Amygdala (tissue), 56 donors: ENCODE measurements around the gene SMYD5.
"Not testable (repeated sequence)": the region's sequence is repeated elsewhere in the genome, so short reads cannot be mapped to it uniquely, and the experiment has no call there.

Experiments
- DNase-seq, 56 donors: peaks; one replicate each; lab custom pipeline; 2025; lab: John Stamatoyannopoulos, UW

Gene SMYD5

DNA sequence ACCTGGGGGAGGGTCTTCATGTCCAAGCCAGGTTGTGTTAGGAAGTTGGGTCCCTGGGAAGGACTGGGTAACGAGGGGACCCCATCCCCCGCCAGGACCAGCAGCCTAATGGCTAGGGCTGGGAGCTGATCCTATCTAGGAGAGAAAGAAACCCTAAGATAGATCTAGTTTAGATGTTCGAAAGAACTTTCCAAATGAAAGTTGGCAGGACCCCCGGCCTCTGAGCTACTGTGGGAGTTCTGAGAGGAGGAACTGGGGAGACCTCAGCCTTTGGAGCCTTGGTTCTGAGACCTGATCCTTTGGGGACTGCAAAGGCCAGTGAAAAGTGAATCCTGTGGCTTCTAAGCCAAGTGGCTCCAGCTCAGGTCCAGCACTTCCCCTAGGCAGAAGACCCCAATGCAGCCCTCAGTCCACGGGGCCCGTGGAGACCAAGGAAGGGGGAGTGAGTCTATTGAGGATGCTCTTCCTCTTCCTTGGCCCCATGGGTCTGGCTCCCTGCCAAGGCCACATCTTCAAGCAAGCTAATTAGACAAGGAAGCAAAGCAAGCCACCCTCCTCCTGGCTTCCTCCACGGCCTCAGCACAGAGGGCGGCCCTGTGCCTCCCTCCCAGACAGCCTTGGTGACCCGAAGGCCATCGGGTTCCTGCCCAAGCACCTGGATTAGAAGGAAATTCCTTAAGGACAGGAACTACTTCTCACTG, 43.5 kb downstream of the SMYD5 start:
- DNase-seq = no peak

DNA sequence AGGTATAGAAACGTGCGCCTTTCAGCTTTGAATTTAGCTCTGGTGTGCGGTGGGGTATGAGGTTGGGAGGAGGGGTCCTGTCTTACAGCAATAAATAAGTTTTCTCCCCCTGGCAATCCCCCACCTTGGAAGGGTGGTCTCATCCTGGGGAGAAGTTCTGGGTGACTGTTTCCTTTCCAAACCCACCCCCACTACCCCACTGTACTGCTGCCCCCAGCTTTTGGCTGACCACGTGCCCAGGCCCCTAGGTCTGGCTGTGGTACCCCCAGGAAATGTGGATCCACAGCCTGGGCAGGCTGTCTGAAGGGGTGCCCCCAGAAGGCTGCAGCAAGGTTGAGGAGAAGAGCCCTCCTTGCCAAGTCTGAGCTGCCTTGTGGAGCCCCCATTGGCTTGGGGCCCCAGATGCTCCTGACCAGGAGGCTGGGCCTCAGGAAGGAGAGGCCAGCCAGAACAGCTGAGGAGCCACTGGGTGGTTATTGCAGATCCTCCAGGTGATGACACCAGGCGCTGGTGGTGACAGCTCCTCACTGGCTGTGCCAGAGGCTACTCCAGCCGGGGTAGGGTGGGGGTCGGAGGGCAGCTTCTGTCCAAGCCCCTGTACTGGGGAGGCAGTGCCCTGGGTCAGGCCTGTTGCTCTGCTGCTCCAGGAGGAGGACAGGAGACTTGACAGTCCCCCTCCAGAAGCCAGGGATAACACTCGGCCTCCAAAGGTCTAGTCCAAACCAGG, 44.3 kb downstream of the SMYD5 start:
- no peak for DNase-seq

DNA sequence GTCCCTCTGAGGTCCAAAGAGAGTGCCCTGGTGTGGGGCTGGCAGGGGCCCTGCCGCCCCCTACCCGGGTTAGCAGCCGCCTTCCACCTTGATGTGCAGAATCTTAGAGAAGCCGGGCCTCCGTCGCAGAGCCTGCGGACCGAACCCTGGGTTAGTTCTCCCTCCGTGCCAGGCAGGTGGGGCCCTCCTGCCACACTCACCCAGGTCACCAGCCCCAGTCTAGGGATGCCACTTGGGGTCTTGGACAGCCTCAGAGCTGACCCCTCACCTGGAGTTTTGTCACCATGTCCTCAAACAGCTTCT, 44.8 kb downstream of the SMYD5 start:
- DNase-seq = no peak

DNA sequence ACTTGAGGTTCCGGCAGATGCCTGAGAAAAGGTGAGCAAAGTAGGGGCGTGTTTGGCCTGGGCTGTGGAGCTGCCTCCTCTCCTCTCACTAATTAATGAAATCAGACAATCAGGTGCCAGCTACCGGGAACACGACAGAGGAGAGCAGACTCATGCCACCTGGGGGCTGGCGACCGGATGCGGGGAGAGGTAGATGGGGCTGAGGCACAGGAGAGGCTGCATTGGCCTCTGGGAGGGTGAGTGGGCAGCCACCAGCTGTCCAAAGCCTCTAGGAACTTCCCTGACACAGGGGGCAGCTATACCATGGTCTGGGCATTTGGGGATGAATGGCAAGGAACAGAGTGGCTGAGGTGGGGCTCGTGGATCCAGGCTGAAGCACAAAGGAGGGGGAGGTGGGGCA, 45.2 kb downstream of the SMYD5 start:
- DNase-seq = no peak

DNA sequence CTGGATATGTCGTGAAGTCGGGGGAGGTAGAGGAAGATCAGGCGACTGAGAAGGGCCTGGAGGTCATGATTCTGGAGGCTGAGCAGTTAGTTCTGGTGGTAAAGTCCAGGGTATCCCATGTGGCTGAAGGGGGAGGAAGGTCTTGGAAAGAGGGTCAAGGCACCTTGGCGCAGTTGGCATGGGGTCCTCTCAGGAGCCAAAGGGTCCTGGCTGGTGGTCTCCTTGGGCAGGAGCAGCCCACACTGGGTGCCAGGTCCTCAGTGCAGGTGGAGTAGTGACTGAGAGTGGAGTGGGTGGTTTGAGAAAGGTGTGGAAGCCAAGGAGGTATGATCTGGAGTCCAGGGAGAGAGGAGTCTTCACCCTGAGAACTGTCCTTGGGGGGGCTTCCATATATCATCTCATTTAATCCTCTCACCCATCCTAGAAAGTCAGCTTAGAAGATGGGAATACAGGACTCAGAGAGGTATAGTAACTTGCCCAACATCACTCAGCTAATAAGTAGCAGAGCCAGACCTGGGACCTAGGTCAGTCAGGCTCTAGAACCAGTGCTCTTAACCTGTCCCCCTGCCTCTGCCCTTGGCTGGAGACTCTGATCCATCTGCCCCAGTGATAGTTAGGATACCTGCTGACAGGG, 45.8 kb downstream of the SMYD5 start:
- no peak for DNase-seq

DNA sequence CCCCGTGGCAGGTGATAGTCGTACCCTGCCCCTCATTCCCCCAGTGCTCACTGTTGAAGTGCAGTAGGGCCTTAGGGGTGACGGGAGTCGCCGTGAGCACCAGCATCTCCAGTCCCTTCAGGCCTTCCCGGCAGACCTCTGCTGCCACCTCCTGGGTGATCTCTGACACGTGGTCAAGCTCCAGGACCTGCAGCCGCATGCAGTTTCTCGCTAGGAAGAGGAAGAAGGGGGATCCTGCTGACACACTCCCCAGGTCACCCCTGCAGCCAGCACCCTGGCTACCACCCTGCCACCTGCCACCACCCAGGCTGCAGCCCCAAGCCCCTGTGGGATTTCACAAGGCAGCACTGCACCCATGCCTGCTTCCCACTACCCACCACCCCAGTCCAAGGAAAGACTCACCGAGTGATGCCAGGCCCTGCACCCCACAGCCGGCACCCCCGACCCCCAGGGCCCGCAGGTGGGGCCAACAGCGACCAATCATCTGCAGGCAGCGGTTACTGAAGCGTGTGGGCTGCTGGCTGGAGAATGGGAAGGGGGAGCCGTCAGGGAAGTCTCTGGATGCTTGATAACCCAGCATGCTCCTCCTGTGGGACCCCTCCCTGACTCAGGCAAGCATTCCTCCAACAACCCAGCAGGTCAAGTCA, 46.4 kb downstream of the SMYD5 start:
- DNase-seq = peak in 15 of 56 donors; percentile 5 to 49 (median 23)

DNA sequence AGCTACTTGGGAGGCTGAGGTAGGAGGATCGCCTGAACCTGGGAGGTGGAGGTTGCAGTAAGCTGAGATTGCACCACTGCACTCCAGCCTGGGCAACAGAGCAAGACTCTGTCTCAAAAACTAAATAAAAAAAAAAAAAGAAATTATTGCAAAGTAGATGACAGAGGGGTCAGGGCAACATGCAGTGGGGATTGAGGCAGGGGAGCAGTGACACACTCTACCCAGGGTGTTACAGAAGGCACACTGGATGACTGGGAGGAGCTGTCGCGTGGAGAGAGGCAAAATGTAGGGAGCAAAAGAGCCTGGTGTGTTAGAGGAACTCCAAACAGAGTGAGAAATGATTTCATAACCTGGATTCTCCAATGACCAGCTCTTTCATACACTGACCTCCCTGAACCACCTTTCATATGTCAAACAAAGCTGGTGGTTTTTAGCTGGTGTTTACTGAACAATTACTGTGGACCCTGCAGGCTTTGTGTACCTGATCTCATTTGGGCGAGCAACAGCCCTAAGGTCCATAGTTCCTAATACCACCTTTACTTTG, 48.1 kb downstream of the SMYD5 start:
- DNase-seq = no peak

DNA sequence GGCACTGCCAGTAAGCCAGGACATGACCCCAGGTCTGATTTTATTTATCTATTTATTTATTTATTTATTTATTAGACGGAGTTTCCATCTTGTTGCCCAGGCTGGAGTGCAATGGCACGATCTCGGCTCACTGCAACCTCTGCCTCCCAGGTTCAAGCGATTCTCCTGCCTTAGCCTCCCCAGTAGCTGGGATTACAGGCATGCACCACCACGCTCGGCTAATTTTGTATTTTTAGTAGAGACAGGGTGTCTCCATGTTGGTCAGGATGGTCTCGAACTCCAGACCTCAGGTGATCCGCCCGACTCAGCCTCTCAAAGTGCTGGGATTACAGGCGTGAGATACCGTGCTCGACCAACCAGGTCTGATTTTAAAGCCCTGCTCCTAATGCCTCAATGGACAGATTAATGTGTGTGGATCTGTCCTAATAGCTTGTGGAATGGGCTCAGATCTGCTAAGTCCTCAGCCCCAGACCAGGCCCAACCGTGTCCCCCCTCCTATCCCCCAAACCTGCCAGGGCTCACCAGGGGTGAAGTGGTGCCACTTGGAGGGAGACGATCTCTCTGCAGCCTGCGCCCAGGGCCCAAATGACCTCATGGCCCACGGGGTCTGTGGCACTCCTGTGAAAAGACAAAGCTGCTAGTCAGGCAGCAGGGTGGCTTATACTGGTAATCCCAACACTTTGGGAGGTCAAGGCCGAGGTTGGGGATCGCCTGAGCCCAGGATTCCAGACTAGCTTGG, 48.8 kb downstream of the SMYD5 start:
- DNase-seq = not testable (repeated sequence)

DNA sequence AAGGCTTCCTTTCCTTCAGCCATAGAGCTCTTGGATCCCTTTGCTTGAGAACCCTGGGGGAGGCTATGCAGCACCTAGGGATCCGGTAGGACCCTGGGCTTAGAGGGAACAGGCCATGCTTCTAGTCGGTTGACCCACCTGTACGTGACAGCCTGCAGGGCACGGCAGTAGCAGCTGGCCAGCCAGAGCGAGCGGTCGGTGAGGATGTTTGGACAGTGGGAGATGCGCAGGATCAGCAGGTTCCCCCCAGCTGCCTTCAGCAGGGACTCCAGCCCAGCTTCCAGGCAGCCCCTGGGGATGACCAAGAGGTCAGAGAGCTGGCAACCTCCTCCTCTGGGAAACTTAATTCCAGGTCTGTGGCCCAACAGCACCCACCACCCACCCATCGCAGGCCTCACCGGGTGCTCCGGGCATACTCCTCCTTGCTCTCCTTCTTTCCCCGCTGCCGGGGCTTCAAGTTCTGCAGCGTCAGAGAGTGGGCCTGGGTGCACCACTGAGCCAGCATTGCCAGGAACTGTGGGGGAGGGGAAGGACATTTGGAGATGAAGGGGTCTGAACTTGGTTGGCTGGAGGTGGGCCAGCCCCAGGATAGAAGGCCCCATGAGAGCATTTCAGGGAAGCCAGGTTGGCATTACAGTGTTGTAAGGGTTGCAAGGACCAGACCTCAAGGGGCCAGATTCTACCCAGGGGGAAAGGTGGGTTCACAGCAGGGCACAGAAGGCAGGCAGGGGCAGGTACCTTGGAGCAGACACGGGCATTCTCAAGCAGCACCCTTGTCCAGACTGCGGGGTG, 49.7 kb downstream of the SMYD5 start:
- no peak for DNase-seq

DNA sequence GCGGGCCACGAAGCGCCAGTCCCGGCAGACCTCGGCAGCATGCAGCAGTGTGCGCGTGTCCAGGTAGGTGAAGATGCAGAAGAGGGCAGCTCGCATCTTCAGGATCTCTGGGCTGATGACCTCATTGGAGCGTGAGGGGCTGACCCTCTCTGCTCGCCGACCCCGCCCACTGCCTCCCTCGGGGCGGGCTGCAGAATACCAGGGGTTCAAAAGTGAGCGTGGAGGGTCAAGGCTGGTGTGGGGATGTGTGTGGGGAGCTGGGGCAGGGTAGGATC, 50.2 kb downstream of the SMYD5 start:
- no peak for DNase-seq

DNA sequence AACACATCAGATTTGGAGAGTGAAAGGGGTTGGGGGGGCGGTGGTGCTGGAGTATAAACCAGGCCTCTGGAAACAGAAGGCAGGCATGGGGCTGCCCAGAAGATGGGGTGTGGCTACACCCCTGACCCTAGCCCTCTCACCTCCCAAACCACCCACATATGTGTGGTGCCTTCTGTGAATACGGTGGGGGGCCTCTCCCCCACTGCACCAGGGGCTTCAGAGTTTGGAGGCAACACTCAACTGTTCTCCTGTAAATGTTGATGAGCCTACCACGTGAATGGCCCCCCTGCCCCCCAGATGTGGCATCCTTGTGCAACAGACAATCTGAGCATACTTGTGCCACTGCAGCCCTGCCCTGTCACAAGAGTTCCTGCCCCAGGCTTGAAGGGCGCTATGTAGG, 50.7 kb downstream of the SMYD5 start:
- no peak for DNase-seq

DNA sequence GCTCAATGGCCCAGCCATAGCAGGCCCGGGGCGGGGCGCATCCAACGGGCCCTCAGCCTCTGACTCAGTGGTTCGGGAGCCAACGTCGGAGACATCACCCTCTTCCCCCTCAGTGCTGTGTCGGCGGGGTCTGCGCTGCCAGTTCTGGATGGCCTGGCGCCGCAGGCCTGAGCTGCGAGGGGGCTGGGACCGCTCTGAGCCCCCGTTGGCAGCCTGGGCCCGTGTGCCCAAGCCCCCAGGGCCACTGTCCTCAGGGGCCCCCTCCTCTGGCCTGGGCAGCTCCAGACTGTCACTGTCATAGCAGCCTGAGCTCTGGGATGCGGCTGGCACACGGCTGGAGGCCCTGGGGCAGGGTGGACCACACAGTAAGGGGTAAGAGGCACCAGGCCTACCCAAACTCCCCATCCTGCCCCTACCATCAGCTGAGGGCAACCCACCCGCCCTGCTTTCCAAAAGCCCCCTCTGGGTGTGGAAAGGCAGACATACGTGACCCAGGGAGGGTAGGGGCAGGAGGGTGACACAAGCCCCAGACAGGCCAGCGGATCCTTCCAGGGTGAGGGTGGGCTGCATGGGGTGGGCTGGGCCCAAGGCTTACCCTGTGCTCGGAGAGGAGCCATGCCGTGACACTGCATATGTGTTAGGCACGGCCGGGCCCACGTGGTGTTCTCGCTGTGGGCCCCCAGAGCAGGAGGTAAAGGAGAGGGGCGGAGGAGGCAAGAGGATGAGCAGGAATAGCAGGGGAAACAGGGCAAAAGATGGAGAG, 51.4 kb downstream of the SMYD5 start:
- no peak for DNase-seq

DNA sequence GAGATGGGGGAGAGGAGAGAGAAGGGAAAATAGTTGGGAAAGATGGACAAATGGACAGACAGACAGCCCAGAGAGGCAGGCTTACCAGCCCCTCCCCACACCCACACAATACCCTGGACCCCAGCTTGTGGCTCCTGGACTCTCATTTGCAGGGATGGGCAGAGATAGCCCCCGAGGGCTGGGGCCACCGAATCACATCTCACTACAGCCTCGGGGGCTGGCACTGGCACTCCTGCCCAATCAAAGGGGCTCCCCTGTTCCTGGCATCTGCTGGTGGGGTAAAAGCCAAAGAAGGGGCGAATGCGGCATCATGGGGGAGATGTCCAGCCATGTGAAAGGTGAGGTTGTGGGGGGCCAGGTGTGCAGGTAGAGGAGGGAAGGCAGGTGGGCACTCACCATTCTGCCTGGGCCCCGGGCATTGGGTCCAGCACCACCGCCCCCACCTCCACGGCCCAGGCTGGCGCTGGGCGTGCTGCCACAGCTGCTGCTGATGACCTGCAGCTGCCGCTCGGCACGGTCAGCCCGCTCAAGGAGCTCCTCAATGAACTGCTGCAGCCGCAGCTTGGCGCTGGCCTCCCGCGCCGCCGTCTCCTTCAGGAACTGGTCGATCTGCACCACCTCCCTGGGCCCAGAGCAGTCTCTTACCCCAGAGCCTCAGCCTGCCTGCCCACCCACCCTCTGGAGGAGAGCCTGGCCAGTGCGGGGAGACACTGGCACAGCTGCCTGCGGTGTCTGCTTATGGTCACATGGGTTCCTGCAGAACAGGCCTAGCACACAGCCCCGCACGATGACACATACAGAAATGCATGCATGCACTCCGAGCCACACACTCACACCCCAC, 52.2 kb downstream of the SMYD5 start:
- DNase-seq = peak in 8 of 56 donors; percentile 8 to 39 (median 20)

DNA sequence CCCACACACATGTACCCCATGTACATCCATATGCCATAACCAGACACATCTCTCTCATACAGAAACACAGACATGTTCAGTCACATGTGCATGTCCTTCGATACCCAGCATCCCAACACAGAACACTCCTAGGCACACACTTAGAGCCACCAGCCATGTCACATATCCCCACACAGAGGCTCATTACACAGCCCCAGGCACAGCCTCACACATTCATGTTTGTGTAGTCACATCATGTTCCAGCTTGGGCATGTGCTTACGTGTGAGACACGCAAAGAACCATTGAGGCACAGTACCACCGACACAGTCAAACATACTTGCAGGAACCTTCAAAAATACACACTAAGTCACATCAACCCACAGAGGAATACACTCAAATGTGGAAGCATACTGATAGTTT, 53.0 kb downstream of the SMYD5 start:
- no peak for DNase-seq

DNA sequence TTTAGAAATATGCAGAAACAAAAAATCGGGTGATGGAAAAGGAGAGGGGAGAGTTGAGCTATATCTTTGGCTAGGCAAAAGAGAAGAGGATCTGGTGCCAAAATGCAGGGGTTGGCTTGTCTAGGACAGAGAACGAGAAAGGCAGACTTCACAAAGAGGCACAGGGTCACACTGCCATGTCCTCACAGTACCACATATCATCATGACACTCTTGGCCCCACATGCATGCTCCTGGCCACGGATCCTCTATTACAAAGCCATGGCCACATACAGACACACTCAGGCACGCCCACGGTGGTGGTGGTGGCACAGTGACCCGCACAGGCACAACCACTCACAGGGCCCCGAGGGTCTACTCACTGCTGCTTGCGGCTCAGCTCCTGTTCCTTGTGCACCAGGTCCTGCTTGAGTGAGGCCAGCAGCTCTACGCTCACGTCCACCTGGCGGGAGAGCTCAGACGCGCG, 54.4 kb downstream of the SMYD5 start:
- DNase-seq = no peak

DNA sequence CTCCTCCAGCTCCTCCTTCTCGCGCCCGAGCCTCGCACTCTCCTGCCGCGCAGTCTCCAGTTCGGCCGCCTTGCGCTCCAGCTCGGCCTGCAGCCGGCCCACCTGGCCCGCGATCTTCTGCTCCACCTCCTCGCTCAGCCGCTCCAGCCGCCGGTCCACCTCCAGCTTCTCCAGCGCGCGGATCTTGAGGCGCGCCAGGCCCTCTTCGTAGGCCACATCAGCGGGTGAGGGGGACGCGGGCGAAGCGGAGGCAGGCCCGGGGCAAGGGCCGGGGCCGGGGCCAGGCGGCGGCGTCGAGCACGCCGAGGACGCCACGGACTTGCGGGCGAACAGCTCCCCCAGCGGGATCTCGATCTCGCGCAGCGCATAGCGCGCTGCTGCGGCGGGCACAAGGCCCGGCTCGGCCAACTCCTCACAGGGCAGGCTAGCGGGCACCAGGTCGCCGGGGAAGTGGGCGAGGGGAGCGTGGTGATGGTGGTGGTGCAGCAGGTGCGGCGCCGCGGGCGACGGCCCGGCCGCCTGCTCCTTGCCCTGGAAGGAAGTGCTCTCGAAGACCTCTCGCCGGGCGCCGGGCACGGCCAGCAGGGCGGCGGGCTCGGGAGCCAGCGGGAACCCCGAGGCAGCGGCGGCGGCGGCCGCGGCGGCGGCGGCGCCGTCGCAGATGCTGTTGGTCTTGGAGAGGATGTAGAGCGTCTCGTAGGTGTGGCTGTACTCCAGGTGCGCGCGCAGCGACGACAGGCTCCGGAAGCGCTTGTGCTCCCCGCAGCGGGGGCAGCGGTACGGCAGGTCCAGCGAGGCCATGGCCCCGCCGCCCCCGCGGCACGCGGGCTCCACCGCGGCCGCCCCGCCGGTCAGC, 55.0 kb downstream of the SMYD5 start:
- DNase-seq = peak in 6 of 56 donors; percentile 11 to 33 (median 22)
